Activated CD4-positive, alpha-beta T cell treated with anti-CD3 and anti-CD28 coated beads, Interleukin-2, amount 10 ng/mL, durations not matched to agents 7 days and 5 days (primary cell): ENCODE results near the gene OPCML. TPM values are rescaled to one million over a fixed set of nuclear protein-coding genes. Genes with fewer than 3 reads are reported as not detected.
A peak's percentile ranks its signal among the peaks of the same experiment; 100 is the strongest.

ENCODE experiments used
- CTCF ChIA-PET: fragments of 350-600 bp; sonication (Branson Sonifier 250); formaldehyde crosslinking; loops from one replicate; lab custom pipeline; 2021; ENCODE audit warnings: antibody characterized with exemption; lab: Charles Lee
- POLR2A ChIA-PET: fragments of 350-600 bp; sonication (Branson Sonifier 250); formaldehyde crosslinking; loops from one replicate; lab custom pipeline; 2021; ENCODE audit warnings: antibody characterized with exemption; lab: Charles Lee
- DNase-seq: peaks from one replicate; pipeline ENCODE4 v3.0.0-alpha.2; 2020
- H3K27ac Mint-ChIP-seq: one replicate; pipeline ENCODE4 v1.8.0; 2021; ENCODE audit warnings: mild to moderate bottlenecking, moderate library complexity, mixed read lengths
- H3K27me3 Mint-ChIP-seq: one replicate; pipeline ENCODE4 v1.8.0; 2021; ENCODE audit warnings: mixed read lengths
- H3K36me3 Mint-ChIP-seq: one replicate; pipeline ENCODE4 v1.8.0; 2021; ENCODE audit warnings: low read depth, mixed read lengths
- H3K4me1 Mint-ChIP-seq: one replicate; pipeline ENCODE4 v1.8.0; 2021; ENCODE audit warnings: mixed read lengths
- H3K4me3 Mint-ChIP-seq: one replicate; pipeline ENCODE4 v1.8.0; 2021; ENCODE audit warnings: mild to moderate bottlenecking, moderate library complexity, mixed read lengths
- H3K9me3 Mint-ChIP-seq: one replicate; pipeline ENCODE4 v1.8.0; 2021; ENCODE audit warnings: mixed read lengths
- total RNA-seq, 2 experiments: library from RNA; stranded (reverse); gene quantifications; one replicate each; pipeline ENCODE4 v1.2.3, GENCODE V29; 2021

The OPCML gene
- total RNA-seq, 2 experiments from 2014 or later = not detected

DNA sequence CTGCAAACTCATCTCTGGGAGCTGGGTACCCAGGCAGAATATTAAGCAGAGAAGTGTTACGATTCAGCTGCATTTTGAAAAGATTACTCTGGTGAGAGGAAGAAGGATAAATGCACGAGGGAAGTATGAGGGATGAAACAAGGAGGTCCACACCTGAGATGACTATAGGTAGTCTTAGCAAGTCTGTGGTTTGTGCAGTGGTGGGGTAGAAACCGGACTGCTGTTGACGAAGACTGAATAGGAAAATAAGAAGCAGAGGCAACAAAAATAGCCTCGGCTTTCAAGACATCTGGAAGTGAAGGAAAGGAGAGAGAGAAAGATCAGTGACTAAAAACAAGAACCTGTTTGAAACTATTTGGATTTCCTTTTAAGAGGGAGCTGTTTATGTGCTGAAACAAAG is 810.8 kb downstream of the OPCML start:
- Mint-ChIP-seq H3K27me3 (no peaks in the 10 kb centered on the region), H3K27ac (no peak overlapping the region), H3K4me3 (no peak overlapping the region), H3K36me3 (no peaks in the 10 kb centered on the region), H3K4me1 (peaks cover 35% of the 10 kb centered on the region), H3K9me3 (peaks cover 10% of the 10 kb centered on the region)
- CTCF ChIA-PET = no interaction called here
- POLR2A ChIA-PET = no interaction called here
- DNase-seq = no peak

DNA sequence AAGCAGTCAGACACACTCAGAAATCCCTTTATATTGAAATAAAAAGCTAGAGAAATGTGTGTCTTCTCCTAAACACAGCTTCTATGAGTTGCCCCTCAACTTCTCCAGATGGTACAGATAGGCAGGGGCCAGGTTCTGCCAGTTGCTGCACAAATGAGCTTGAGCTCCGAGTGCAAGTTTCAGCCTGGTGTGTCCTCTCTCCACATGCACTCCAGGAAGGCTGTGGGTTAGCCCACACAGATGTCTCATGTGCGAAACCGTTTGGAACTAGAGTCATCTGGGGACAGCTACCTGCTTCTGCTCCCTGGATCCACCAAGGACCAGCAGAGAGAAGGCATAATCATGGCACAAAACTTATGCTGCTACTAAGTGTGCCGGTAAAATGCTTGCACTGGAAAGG is 812.6 kb downstream of the OPCML start:
- peak overlapping the region; percentile 35 for H3K4me3 Mint-ChIP-seq
- peaks cover 5% of the 10 kb centered on the region for H3K9me3 Mint-ChIP-seq
- H3K4me1 Mint-ChIP-seq = peaks cover 35% of the 10 kb centered on the region
- H3K27me3 Mint-ChIP-seq = no peaks in the 10 kb centered on the region
- ChIA-PET POLR2A (no interaction called here), CTCF (interaction anchor here (1.5 kb wide), 1 partner anchor 11 kb away, joined by 3 read pairs; no protein-coding TSS in a partner anchor)
- H3K27ac Mint-ChIP-seq = no peak overlapping the region
- H3K36me3 Mint-ChIP-seq = no peaks in the 10 kb centered on the region
- DNase-seq = no peak

DNA sequence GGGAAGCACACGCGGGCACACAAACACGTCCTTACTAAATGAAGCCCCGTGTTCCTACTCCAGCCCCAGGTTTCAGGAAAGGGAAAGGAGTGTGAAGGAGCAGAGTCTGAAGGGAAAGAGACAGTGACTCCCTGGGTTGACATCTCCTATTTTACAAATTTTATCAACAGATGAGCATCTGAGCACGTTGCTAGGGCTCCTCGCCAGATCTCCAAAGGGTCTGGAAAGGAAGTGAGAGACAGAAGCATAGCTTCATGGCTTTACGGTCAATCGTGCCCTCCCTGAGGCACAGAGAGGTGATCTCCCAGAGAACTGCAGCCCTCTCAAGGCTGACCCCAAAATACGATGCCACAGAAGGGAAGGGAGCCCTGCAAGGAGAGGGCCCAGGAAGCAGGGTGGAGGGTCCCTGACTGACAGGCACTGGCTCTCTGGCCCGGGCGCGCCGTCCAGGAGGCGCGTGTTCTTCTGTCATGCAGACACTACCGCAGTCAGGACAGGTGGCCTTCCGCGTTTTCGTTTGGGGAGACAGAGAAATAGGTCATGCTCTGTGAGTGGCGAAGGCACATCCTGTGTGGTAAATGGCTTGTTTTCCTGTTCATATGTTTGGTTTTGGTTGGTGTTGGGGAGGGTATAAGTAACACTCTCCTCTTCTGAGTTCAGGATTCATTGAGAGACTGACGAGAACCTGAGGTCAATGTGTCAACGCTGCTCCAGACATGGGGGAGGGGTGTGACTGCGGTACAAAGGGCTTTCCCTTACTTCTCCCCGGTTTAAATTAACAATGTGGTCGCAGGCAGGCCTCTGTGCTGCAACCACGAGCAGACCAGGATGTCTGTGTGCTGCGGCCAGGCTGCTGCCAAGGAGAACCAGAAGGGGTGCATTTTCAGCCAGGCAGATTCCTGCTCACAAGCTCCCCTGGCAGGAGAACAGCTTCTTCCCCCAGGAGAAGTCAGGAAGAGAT is 813.3 kb downstream of the OPCML start:
- ChIA-PET POLR2A (no interaction called here), CTCF (no interaction called here)
- no peaks in the 10 kb centered on the region for H3K27me3 Mint-ChIP-seq
- peak overlapping the region; percentile 35 for H3K4me3 Mint-ChIP-seq
- H3K27ac Mint-ChIP-seq = peak overlapping the region; percentile 3
- H3K9me3 Mint-ChIP-seq = no peaks in the 10 kb centered on the region
- DNase-seq = peak; percentile 59
- peaks cover 35% of the 10 kb centered on the region for H3K4me1 Mint-ChIP-seq
- H3K36me3 Mint-ChIP-seq = no peaks in the 10 kb centered on the region

DNA sequence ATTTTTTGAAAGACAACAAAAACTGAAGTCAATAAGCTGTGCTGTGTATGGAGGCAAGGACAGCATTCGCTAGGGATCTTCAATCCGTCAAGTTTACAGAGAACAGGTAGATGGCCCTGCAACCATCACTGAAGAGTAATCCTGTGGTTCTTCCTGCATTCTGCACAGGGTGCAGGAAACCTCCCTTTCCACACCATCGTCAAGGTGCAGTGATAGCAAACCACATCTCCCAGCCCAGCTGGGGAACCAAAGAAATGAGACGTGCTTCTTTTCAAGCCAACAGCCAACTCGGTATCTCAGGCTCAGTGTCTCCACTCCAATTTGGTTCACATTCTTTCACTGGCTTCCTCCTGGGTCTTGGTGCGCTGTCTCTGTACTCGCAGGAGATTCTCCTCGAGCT is 814.5 kb downstream of the OPCML start:
- Mint-ChIP-seq H3K4me3 (no peak overlapping the region), H3K4me1 (peaks cover 35% of the 10 kb centered on the region), H3K9me3 (no peaks in the 10 kb centered on the region), H3K27ac (no peak overlapping the region), H3K36me3 (no peaks in the 10 kb centered on the region), H3K27me3 (no peaks in the 10 kb centered on the region)
- POLR2A ChIA-PET = no interaction called here
- DNase-seq = no peak
- CTCF ChIA-PET = no interaction called here

DNA sequence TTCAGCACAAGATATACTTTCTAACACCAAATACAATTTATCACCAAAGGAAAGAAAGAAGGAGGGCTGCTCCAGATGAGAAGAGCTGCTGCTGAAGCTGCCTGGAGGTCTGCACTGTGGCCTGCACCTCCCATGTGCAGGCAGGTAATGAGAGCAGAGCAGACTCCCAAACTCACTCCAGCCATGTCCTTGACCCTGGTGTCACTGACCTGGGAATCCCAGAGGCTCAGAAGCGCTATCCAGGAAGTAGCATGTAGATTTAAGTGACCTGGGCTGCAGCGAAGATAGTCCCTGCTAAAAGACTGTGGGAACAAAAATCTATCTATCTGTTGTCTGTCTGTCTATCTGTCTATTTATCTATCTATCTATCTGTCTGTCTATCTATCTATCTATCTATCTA is 816.3 kb downstream of the OPCML start:
- Mint-ChIP-seq H3K36me3 (no peaks in the 10 kb centered on the region), H3K9me3 (no peaks in the 10 kb centered on the region), H3K27me3 (no peaks in the 10 kb centered on the region), H3K27ac (no peak overlapping the region), H3K4me3 (no peak overlapping the region), H3K4me1 (peaks cover 30% of the 10 kb centered on the region)
- ChIA-PET POLR2A (no interaction called here), CTCF (no interaction called here)
- no peak for DNase-seq

DNA sequence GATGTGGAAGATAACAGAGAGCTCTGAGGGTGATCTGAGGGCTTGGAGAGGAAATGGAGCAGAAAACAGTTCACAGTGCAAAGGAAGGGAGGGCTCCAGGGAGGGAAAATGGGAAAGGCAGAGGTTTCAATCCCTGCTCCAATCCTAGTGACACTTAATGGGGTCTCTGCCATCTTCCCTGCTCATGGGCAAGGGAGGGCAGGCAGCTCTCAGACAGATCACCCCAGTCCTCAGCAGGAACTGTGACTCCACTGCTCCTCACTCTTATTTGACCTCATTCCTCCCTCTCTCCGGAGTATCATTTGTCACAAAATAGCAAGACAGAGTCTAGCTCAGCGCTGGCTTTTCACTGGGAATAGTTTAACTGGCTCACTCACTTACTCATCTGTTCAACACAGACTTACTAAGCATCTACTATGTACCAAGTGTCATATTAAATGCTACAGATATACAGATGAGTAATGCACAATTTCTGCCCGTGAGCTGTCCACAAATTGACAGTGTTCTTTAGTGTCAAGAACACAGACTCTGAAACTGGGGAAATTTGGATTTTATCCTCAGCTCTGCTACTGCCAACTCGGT is 817.4 kb downstream of the OPCML start:
- H3K27me3 Mint-ChIP-seq = no peaks in the 10 kb centered on the region
- no peak overlapping the region for H3K4me3 Mint-ChIP-seq
- no peak for DNase-seq
- H3K27ac Mint-ChIP-seq = no peak overlapping the region
- POLR2A ChIA-PET = no interaction called here
- H3K4me1 Mint-ChIP-seq = peaks cover 24% of the 10 kb centered on the region
- H3K36me3 Mint-ChIP-seq = no peaks in the 10 kb centered on the region
- no peaks in the 10 kb centered on the region for H3K9me3 Mint-ChIP-seq
- CTCF ChIA-PET = no interaction called here

DNA sequence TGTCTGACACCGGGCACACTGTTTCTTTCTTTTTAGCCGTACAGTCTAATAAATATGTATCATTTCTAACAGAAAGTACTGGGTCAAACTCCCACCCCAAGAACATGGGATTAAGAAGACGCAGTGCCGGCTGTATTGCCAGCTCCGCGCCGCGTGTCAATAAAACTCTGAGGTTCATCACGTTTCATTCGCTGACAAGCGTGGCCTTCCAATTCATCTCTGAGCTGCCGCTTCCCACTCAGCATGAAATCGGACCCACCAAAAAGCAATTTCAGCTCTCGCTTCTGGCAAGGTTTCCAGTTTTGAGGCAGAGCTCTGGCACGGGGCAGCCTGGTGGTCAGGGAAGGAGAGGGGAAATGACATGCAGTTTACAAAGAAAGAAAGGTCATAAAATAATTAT is 819.8 kb downstream of the OPCML start:
- no peak overlapping the region for H3K4me3 Mint-ChIP-seq
- H3K27ac Mint-ChIP-seq = no peak overlapping the region
- DNase-seq = no peak
- H3K36me3 Mint-ChIP-seq = no peaks in the 10 kb centered on the region
- ChIA-PET POLR2A (no interaction called here), CTCF (no interaction called here)
- H3K9me3 Mint-ChIP-seq = no peaks in the 10 kb centered on the region
- H3K27me3 Mint-ChIP-seq = no peaks in the 10 kb centered on the region
- H3K4me1 Mint-ChIP-seq = peaks cover under 1% of the 10 kb centered on the region

DNA sequence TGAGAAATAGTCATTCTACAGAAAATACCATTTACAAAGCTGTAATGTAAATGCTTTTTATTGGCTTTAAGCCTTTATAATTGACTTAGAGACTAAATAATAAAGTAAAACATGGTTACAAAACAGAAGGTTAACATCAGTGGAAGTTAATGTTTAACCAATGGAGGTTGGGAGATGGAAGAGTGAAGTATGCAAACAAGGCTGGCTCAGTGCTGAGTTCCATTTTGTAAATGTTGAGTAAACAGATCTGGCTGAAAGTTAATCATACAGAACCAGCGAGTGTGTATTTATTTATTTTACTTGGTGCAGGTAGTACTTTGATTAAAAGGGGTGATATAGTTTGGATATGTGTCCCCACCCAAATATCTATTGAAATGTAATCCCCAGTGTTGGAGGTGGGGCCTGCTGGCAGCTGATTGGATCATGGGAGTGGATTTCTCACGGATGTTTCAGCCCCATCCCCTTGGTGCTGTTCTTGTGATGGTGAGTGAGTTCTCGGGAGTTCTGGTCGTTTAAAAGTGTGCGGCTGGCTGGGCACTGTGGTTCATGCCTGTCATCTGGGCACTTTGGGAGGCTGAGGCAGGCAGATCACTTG is 827.4 kb downstream of the OPCML start:
- CTCF ChIA-PET = no interaction called here
- POLR2A ChIA-PET = no interaction called here
- H3K4me3 Mint-ChIP-seq = no peak overlapping the region

DNA sequence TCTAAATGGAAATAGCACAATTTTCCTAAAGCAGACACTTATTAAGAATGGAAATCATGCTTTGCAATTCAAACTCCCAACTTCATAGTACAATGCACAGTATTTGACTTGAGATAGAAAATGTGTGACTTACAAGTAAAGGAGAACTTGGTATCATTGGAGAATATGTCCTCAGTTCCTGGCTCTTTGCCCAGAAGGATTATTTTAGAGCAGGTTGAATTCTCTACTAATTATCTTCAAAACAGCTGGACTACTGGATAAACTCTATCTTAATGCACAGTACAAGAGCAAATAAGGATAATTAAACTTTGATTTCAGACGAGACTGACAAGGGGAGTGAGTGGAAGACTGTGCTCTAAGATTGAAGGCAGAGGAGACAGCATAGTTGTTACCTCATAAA is 839.4 kb downstream of the OPCML start:
- H3K9me3 Mint-ChIP-seq = no peaks in the 10 kb centered on the region
- no peak overlapping the region for H3K27ac Mint-ChIP-seq
- H3K27me3 Mint-ChIP-seq = no peaks in the 10 kb centered on the region
- no peak for DNase-seq
- H3K4me1 Mint-ChIP-seq = no peaks in the 10 kb centered on the region
- no peaks in the 10 kb centered on the region for H3K36me3 Mint-ChIP-seq
- no peak overlapping the region for H3K4me3 Mint-ChIP-seq
- CTCF ChIA-PET = no interaction called here
- POLR2A ChIA-PET = no interaction called here

More for the DNA sequence above, 827.4 kb downstream of the OPCML start:
- no peaks in the 10 kb centered on the region for H3K27me3 Mint-ChIP-seq
- DNase-seq = no peak
- no peaks in the 10 kb centered on the region for H3K9me3 Mint-ChIP-seq
- H3K36me3 Mint-ChIP-seq = no peaks in the 10 kb centered on the region
- no peaks in the 10 kb centered on the region for H3K4me1 Mint-ChIP-seq
- no peak overlapping the region for H3K27ac Mint-ChIP-seq

DNA sequence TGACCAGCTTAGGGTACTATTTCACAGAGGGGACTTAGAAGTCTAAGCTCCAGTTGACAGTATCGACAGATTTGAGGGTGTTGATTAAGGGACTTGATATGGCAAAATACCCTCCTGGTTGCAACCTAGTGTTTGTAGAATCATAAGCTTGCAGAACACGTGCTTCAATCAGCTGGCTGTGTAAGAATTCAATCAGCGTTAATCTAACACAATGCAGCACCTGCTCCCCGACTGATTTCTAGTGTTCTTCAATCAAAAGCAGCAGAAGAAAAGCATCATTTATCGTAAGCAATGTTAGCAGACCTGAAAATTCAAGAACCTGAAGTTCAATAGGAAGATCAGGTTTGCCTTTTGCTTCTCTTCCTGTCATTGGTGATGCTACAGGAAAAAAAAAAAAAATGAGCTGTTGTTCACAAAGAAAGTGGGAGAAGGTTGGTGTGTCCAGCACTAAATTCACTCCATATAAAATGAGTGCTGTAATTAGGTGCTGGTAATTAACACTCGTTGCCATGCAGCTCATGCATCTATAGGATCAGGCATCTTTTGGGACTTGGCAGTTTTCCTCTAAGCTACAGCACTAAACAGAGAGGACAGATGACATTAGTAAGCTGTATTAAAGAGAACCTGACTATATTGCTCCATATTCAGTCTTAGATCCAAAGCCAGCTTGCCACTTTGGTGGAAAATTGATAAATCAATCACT is 840.3 kb downstream of the OPCML start:
- Mint-ChIP-seq H3K4me3 (no peak overlapping the region), H3K36me3 (no peaks in the 10 kb centered on the region), H3K27ac (no peak overlapping the region), H3K9me3 (no peaks in the 10 kb centered on the region), H3K4me1 (no peaks in the 10 kb centered on the region), H3K27me3 (no peaks in the 10 kb centered on the region)
- POLR2A ChIA-PET = no interaction called here
- DNase-seq = no peak
- CTCF ChIA-PET = no interaction called here

DNA sequence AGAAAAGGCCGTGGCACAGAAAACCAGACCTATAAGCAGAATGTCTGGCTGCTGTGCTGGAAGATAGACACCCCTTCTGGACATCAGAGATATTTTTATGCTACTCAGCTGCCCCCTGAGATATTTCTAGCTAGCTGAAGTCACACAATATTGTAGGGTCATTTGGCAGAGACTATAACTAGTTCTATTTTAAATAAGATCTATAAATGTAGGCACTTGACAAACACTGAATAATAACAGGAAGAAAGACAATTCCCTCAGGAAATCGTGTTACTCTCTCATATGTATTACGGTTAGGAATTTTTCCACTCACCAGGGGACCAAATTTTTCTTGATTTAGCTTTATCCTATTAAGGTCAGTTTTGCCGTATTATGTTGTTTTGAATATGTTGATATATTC is 845.4 kb downstream of the OPCML start:
- ChIA-PET CTCF (no interaction called here), POLR2A (no interaction called here)
- no peak overlapping the region for H3K4me3 Mint-ChIP-seq
- H3K36me3 Mint-ChIP-seq = no peaks in the 10 kb centered on the region
- peaks cover 12% of the 10 kb centered on the region for H3K4me1 Mint-ChIP-seq
- DNase-seq = no peak
- H3K27me3 Mint-ChIP-seq = no peaks in the 10 kb centered on the region
- no peaks in the 10 kb centered on the region for H3K9me3 Mint-ChIP-seq
- H3K27ac Mint-ChIP-seq = no peak overlapping the region

DNA sequence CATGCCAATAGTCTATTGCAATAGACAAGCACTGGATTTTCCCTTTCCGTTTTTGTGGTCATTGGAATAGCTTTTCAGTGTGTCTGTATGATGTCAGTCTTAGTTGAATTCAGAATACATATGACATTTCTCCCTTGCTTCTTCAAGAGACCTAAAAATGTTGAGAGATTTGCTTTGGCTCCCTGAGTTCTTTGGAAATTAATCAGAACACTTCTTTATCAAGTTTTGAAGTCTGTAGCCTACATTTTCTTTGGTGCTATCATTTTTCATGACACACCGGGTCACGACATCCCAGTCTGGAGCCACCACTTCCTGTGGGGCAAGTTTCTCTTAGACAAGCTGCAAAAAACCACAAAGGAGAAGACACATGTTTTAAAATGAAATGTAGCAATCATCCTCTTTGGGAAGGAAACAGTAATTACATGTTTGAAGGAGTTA is 847.1 kb downstream of the OPCML start:
- Mint-ChIP-seq H3K4me1 (peaks cover 12% of the 10 kb centered on the region), H3K27me3 (no peaks in the 10 kb centered on the region), H3K36me3 (no peaks in the 10 kb centered on the region), H3K4me3 (no peak overlapping the region), H3K9me3 (no peaks in the 10 kb centered on the region), H3K27ac (no peak overlapping the region)
- ChIA-PET CTCF (no interaction called here), POLR2A (no interaction called here)
- no peak for DNase-seq

DNA sequence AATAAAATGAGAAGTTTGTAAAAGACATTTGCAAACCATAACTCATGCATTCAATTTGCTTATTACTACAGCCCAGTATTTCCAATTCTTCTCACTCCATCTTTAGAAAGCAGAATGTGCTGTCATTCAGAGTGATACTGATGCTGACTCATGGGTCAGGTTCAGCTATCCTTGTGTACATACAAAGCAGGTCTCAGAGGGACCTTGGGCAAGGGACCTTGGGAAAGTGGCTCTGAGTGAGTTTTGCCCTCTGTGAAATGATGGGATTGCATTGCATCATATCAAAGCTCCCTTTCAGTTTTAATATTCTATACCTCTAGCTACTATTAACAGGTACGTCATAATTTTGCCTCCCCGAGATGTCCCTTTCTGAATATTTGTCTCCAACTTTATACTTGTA is 848.7 kb downstream of the OPCML start:
- CTCF ChIA-PET = interaction anchor here (0.6 kb wide), 1 partner anchor 37 kb away, joined by 3 read pairs; no protein-coding TSS in a partner anchor
- Mint-ChIP-seq H3K4me3 (no peak overlapping the region), H3K27ac (no peak overlapping the region), H3K36me3 (no peaks in the 10 kb centered on the region), H3K27me3 (no peaks in the 10 kb centered on the region), H3K4me1 (peaks cover 12% of the 10 kb centered on the region), H3K9me3 (no peaks in the 10 kb centered on the region)
- POLR2A ChIA-PET = no interaction called here
- DNase-seq = no peak
